PC-9 (cell line): Measurements from ENCODE around the gene SERPINB8. TPM values are rescaled to one million over a fixed set of nuclear protein-coding genes. Genes with fewer than 3 reads are reported as not detected.

Experiments used
- BruUV-seq: library from RNA; stranded (reverse); fragments of 400-500 nt; replicated peaks from 2 replicates; lab custom pipeline; 2021; lab: Mats Ljungman, UMichigan
- CTCF ChIA-PET: fragments of 300-600 bp; sonication (Branson Sonifier 250); formaldehyde crosslinking; loops from one replicate; lab custom pipeline; 2022; ENCODE audit warnings: antibody characterized with exemption; lab: Charles Lee
- POLR2A ChIA-PET: fragments of 300-600 bp; sonication (Branson Sonifier 250); formaldehyde crosslinking; loops from one replicate; lab custom pipeline; 2022; ENCODE audit warnings: antibody characterized with exemption; ENCODE audit not compliant: unreplicated experiment; lab: Charles Lee
- DNase-seq, 2 experiments: peaks; one replicate each; pipeline versions ENCODE4 v3.0.0 to v3.0.0-alpha.2; 2015 to 2022; ENCODE audit warnings: mixed read lengths in 1 of 2
- H2AFZ ChIP-seq: fragments of 200-600 bp; sonication (generic); 2 replicates; pipeline ENCODE4 v1.8.1; 2017; ENCODE audit warnings: antibody characterized with exemption
- H3F3A ChIP-seq: fragments of 200-600 bp; sonication (generic); 2 replicates; pipeline ENCODE4 v1.8.1; 2017; ENCODE audit warnings: antibody characterized with exemption, mild to moderate bottlenecking, low read depth; ENCODE audit not compliant: insufficient read depth
- H3K27ac ChIP-seq: fragments of 200-600 bp; sonication (generic); 2 replicates; pipeline ENCODE4 v1.6.1; 2016; ENCODE audit warnings: mixed run types
- H3K27me3 ChIP-seq: fragments of 200-600 bp; sonication (generic); 2 replicates; pipeline ENCODE4 v1.6.1; 2016; ENCODE audit warnings: low read depth, mixed run types; ENCODE audit not compliant: insufficient read depth
- H3K36me3 ChIP-seq: fragments of 200-600 bp; sonication (generic); 2 replicates; pipeline ENCODE4 v1.6.1; 2016; ENCODE audit warnings: low read depth, mixed run types
- H3K4me1 ChIP-seq: fragments of 200-600 bp; sonication (generic); replicated peaks from 2 replicates; pipeline ENCODE4 v1.6.1; 2016; ENCODE audit warnings: mixed run types; ENCODE audit not compliant: insufficient read depth
- H3K4me2 ChIP-seq: fragments of 200-600 bp; sonication (generic); 2 replicates; pipeline ENCODE4 v1.6.1; 2017; ENCODE audit warnings: mixed run types
- H3K4me3 ChIP-seq: fragments of 200-600 bp; sonication (generic); 2 replicates; pipeline ENCODE4 v1.6.1; 2016; ENCODE audit warnings: mixed run types
- H3K79me2 ChIP-seq: fragments of 200-600 bp; sonication (generic); 2 replicates; pipeline ENCODE4 v1.6.1; 2017; ENCODE audit warnings: low read depth, mixed run types
- H3K9me2 ChIP-seq: fragments of 200-600 bp; sonication (generic); 2 replicates; pipeline ENCODE4 v1.8.1; 2017; ENCODE audit warnings: mild to moderate bottlenecking; ENCODE audit not compliant: insufficient read depth
- H3K9me3 ChIP-seq: fragments of 200-600 bp; sonication (generic); 2 replicates; pipeline ENCODE4 v1.8.1; 2016; ENCODE audit warnings: low read depth; ENCODE audit not compliant: insufficient read depth
- H4K20me1 ChIP-seq: fragments of 200-600 bp; sonication (generic); 2 replicates; pipeline ENCODE4 v1.8.1; 2017; ENCODE audit not compliant: insufficient read depth
- EZH2 ChIP-seq: fragments of 200-600 bp; sonication (generic); IDR thresholded peaks from 2 replicates; pipeline ENCODE4 v1.8.0; 2017; ENCODE audit warnings: antibody characterized with exemption, low read depth
- intact Hi-C: fragments of 100-400 bp; cut with micrococcal nuclease; formaldehyde crosslinking; loops from one replicate; pipeline ENCODE4 v1.10.0; 2022; ENCODE audit not compliant: unreplicated experiment
- total RNA-seq: library from RNA; stranded (reverse); gene quantifications from 2 replicates; pipeline ENCODE4 v1.2.3, GENCODE V29; 2021
- TF ChIP-seq, protein P1 (sequence below): fragments of 200-600 bp; sonication (generic); conservative IDR thresholded peaks from 2 replicates; pipeline ENCODE4 v1.6.1; 2017; ENCODE audit warnings: mixed run types, antibody characterized with exemption, mild to moderate bottlenecking, moderate library complexity

SERPINB8 gene
- total RNA-seq, 1 experiment from 2014 or later = 7.2 TPM

DNA sequence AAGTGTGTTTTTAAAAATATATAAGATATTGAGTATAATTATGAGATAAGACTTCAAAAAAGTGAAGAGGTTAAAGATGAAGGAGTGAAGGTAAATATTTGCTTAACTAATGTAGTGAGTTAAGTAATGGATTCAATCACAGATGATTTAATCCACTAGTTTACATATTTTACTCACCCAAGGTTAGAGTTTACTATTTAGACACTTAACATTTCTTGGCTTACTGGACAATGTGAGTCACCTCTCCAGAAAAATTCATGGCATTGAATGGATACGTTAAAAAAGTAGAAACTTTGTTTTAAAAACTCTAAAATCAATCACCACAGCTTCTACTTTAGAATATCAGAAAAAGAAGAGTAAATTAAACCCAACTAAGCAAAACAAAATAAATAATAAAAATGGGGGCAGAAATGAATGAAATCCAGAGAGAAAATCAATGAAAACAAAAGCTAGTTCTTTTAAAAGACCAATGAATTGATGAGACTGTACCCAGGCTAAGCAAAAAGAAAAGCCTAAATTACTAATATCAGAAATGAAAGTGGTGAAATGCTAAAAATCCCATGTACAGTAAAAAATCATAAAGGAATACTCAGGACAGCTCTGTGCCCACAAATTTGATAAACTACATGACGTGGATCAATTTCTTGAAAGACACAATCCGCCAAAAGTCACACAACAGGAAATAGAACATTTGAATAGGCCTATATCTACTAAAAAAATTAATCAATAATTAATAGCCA is 22.7 kb upstream of the SERPINB8 start:
- Histone ChIP-seq H3K36me3 (no peaks in the 10 kb centered on the region), H4K20me1 (no peaks in the 10 kb centered on the region), H3K4me2 (no peak overlapping the region), H3K79me2 (no peaks in the 10 kb centered on the region), H3K4me1 (no peaks in the 10 kb centered on the region), H3K27me3 (no peaks in the 10 kb centered on the region), H3K9me3 (no peaks in the 10 kb centered on the region), H3F3A (no peaks in the 10 kb centered on the region), H2AFZ (no peak overlapping the region), H3K4me3 (no peak overlapping the region), H3K27ac (no peak overlapping the region), H3K9me2 (no peaks in the 10 kb centered on the region)
- no TSS peak for BruUV-seq
- intact Hi-C loops = no loop called here
- CTCF ChIA-PET = no interaction called here
- TF ChIP-seq, protein P1, sequence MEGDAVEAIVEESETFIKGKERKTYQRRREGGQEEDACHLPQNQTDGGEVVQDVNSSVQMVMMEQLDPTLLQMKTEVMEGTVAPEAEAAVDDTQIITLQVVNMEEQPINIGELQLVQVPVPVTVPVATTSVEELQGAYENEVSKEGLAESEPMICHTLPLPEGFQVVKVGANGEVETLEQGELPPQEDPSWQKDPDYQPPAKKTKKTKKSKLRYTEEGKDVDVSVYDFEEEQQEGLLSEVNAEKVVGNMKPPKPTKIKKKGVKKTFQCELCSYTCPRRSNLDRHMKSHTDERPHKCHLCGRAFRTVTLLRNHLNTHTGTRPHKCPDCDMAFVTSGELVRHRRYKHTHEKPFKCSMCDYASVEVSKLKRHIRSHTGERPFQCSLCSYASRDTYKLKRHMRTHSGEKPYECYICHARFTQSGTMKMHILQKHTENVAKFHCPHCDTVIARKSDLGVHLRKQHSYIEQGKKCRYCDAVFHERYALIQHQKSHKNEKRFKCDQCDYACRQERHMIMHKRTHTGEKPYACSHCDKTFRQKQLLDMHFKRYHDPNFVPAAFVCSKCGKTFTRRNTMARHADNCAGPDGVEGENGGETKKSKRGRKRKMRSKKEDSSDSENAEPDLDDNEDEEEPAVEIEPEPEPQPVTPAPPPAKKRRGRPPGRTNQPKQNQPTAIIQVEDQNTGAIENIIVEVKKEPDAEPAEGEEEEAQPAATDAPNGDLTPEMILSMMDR = no peak
- TF ChIP-seq EZH2 = no peak
- POLR2A ChIA-PET = no interaction called here
- no peak for DNase-seq

DNA sequence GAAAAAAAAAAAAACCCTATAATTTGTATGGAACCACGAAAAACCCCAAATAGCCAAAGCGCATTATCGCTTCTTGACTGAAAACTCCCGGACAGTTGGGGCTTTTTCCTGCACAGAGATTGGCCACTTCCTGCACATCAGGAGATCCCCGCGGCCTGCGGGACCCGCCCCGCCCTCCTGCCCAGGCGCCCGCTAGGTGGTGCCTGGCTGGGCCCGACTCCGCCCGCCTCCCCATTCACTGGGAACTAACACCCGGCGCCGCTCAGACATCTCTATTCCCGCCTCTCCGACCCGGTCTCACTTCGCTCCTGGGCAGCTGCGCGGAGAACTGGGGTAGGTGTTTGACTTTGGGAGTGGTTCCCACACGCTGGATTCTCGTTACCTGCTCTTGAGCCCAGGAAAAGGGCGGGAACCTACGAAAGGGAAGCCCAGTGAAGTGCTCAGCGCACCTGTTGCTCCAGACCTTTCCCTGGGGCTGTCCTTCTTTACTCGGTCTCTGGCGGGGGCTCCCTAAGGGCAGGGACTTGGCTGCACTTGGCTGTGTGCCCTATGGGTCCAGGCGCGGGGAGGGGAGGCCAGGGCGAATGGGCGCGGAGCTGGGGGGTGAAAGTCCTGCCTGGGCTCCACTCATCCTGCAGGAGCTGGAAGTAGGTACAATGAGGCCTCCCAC is 20.7 kb upstream of the SERPINB8 start, which contains the start of gene HMSD:
Gene HMSD (plus strand): TSS at position 234 of the 670 bp plus-strand sequence. CDS start 4,155 bp downstream, outside the sequence.
- POLR2A ChIA-PET = no interaction called here
- BruUV-seq = no TSS peak
- no peak within 1 kb of the TSS for H3K4me3 ChIP-seq
- no peaks in the 10 kb centered on the region for H3K4me1 ChIP-seq
- no peaks in the 10 kb centered on the region for H3K79me2 ChIP-seq
- 0 out of 2 replicates have a peak within 1 kb of the TSS, but pooled peaks have one; percentile 58 for H2AFZ ChIP-seq
- H4K20me1 ChIP-seq = no peaks in the 10 kb centered on the region
- H3K36me3 ChIP-seq = no peaks in the 10 kb centered on the region
- H3K27me3 ChIP-seq = no peaks in the 10 kb centered on the region
- DNase-seq = peak in 1 of 2 experiments; percentile 28
- no peak within 1 kb of the TSS for H3K27ac ChIP-seq
- no peak for TF ChIP-seq EZH2
- TF ChIP-seq, protein P1 = no peak
- intact Hi-C loops = no loop called here
- H3K9me2 ChIP-seq = no peaks in the 10 kb centered on the region
- CTCF ChIA-PET = no interaction called here
- H3F3A ChIP-seq = no peaks in the 10 kb centered on the region
- H3K4me2 ChIP-seq = no peak within 1 kb of the TSS
- no peaks in the 10 kb centered on the region for H3K9me3 ChIP-seq

- no peaks in the 10 kb centered on the region for H4K20me1 ChIP-seq
- no peak for DNase-seq
- ChIA-PET POLR2A (no interaction called here), CTCF (no interaction called here)
- no peaks in the 10 kb centered on the region for H3K79me2 ChIP-seq
- no peak overlapping the region for H3K4me3 ChIP-seq
- intact Hi-C loops = no loop called here
- no peak for TF ChIP-seq EZH2
- TF ChIP-seq, protein P1 = 0 out of 2 replicates have a peak, but pooled peaks have one; percentile 23
- H3K27ac ChIP-seq = no peak overlapping the region
- no peaks in the 10 kb centered on the region for H3F3A ChIP-seq
- BruUV-seq = no TSS peak
- no peak overlapping the region for H2AFZ ChIP-seq
- no peaks in the 10 kb centered on the region for H3K4me1 ChIP-seq
- no peaks in the 10 kb centered on the region for H3K27me3 ChIP-seq
- no peaks in the 10 kb centered on the region for H3K9me2 ChIP-seq
- no peaks in the 10 kb centered on the region for H3K9me3 ChIP-seq
- no peak overlapping the region for H3K4me2 ChIP-seq
- no peaks in the 10 kb centered on the region for H3K36me3 ChIP-seq
Observed at GRCh38 chr18:63951302-63951705, 18.6 kb upstream of the SERPINB8 start.
